Measurements from ENCODE around the gene ADGRG3.

Gene ADGRG3, protein sequence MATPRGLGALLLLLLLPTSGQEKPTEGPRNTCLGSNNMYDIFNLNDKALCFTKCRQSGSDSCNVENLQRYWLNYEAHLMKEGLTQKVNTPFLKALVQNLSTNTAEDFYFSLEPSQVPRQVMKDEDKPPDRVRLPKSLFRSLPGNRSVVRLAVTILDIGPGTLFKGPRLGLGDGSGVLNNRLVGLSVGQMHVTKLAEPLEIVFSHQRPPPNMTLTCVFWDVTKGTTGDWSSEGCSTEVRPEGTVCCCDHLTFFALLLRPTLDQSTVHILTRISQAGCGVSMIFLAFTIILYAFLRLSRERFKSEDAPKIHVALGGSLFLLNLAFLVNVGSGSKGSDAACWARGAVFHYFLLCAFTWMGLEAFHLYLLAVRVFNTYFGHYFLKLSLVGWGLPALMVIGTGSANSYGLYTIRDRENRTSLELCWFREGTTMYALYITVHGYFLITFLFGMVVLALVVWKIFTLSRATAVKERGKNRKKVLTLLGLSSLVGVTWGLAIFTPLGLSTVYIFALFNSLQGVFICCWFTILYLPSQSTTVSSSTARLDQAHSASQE

GRCh38 chr16:57668263-57668571, at the start of gene ADGRG3:
Gene ADGRG3 (plus strand): TSS chr16:57668306. CDS start chr16:57668348, 42 bp downstream.
- DNase-seq = no peak

- no peak for DNase-seq
Observed at GRCh38 chr16:57619133-57619605, 48.9 kb upstream of the ADGRG3 start.

DNA sequence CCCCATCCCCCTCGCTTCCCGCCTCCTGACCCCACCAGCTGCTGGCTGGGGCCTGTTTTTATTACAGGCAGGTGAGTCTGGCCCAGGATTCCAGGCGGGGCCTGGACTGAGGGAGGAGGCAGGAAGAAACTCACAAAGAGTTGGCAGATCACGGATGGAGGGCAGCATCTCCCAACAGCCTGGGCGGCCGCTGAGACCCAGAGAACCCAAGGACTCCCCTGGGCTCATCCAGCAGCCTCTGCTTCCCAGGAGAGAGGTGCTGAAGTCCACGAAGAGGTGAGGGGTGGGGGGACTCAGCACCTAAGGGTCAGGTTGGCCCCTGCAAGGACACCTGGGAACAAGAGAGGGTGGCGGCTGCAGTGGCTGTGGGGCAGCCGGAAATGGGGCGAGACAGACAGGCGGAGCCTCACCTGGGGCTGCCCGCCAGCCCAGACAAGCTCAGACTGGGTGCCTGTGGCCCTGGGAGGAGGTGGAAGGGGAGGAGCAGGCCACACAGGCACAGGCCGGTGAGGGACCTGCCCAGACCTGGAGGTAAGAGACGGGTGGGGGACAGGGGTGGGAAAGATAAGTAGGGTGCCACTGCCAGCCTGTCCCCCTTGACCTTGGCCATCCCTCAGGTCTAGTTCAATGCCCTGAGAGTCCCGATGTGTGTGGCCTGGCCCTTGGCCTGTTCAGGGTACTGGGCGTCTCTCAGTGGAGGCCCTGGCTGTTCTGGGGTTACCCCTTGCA, 48.3 kb upstream of the ADGRG3 start:
- no peak for DNase-seq

DNA sequence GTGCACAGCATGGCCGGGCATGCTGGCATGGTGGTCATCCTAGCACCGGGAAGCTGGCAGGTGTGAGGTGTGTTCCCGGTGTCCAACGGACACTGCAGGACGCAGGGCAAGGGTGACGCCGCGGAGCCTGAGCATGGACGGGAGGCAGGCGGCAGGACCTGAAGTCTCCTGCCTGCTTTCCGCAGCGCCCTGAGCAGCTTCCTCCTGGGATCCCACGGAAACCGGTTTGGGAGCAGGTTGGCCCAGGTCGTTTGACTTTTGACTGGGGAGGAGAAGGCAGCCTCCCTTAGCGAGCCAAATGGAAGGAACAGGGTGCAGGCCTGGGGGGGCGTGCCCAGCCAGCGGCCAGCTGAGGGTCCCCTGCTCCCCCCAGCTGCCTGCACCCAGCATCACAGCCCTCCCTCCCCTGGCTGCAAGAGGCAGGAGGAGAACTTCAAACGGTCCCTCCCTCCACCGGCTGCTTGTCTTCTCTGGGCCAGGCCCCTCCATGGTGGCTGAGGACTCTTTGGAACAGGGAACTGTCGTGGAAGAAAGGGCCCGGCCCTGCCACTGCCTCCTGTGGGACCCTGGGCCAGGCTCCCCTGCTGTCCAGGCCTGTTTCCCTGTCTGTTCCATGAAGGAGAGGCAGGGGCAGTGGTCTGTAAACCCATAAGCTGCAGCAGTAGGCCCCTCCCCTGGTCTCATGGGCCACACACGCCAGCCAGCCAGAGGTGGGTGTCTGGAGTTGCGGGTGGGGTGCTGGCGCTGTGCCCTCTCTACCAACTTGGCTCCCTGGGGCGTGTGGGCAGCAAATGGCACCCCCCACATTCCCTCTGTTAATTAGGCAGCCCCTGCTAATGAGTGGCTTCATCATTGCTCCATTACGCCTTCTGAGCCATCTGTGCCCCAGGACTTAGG, 47.5 kb upstream of the ADGRG3 start:
- DNase-seq = no peak

- no peak for DNase-seq
Observed at GRCh38 chr16:57621521-57622271, 46.4 kb upstream of the ADGRG3 start.

GRCh38 chr16:57622361-57623250, 45.5 kb upstream of the ADGRG3 start:
- no peak for DNase-seq

GRCh38 chr16:57623251-57624043, 44.7 kb upstream of the ADGRG3 start:
- DNase-seq = no peak

DNA sequence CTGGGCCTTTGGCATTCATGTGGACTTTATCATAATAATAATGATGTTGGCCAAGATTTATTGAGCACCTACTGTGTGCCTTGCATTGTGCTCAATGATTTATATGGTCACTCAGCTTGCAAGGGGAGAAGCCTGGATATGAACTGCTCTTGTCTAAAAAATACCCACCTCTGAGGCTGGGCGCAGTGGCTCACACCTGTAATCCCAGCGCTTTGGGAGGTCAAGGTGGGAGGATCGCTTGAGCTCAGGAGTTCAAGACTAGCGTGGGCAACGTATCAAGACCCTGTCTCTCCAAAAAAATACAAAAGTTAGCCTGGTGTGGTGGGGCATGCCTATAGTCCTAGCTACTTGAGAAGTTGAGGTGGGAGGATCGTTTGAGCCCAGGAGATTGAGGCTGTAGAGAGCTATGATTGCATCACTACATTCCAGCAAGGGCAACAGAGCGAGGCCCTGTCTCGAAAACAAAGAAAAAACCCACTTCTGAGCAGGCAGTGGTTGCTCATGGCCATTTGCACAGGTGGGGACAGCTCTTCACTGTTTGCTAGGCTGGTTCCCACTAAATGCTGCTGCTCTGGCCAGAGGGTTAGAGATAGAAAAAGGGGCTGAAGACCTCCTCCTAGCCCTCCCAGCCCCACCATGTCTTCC, 43.9 kb upstream of the ADGRG3 start:
- no peak for DNase-seq

DNA sequence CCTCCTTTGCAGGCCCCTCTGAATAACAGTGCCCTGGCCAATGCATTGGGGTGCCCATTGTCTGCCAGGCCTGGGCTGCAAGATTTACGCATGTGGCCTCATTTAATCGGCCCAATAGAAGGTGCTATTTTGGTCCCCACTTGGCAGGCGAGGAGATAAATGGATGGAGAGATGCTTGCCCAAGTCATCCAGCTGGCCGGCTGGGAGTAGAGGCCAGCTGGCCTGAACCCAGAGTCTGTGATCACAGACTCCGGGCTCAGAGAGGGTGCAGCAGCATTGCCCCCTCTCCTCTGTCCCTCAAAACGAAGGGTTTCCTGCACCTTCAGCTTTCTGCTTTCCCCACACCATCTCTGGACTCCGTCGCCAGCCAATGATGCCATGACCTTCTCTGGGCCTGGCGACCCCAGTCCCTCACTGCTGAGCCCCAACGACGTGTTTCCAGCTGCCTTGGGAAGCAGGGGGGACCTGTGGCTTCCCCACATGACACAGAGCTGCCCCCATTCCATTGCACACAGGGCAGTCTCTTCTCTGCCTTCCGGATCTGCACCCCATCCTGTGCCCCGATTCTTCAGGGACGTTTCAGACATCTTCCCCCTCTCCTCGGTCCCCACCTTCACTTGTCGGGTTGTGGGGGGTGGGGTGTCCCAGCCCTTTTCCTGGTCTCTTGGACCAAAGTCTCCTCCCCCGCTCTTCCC, 43.2 kb upstream of the ADGRG3 start:
- DNase-seq = no peak

- no peak for DNase-seq
Observed at GRCh38 chr16:57626420-57627170, 41.5 kb upstream of the ADGRG3 start.

- no peak for DNase-seq
Observed at GRCh38 chr16:57627184-57627871, 40.8 kb upstream of the ADGRG3 start.

- DNase-seq = peak; percentile 78
Observed at GRCh38 chr16:57628008-57628781, 39.9 kb upstream of the ADGRG3 start, which contains the start of gene ADGRG1. Gene ADGRG1 (plus strand): TSS chr16:57628630. CDS start chr16:57650288, 21,658 bp downstream.

DNA sequence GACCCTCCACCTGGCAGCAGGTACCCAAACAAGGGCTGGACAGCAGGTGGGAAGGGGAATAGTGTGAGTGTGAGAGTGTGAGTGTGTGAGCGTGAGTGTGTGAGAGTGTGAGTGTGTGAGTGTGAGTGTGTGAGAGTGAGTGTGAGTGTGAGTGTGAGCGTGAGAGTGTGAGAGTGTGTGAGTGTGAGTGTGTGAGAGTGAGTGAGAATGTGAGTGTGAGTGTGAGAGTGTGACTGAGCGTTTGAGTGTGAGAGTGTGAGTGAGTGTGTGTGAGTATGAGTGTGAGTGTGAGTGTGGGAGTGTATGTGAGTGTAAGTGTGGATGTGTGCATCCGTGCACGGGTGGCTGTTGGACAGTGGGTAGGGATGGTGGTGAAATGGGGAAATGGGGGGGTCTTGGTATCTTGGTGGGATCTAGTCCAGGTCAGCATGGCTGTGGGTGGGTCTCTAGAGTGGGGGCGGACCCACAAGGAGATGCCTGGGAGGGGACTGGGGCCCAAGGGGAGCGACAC, 39.3 kb upstream of the ADGRG3 start:
- DNase-seq = no peak

DNA sequence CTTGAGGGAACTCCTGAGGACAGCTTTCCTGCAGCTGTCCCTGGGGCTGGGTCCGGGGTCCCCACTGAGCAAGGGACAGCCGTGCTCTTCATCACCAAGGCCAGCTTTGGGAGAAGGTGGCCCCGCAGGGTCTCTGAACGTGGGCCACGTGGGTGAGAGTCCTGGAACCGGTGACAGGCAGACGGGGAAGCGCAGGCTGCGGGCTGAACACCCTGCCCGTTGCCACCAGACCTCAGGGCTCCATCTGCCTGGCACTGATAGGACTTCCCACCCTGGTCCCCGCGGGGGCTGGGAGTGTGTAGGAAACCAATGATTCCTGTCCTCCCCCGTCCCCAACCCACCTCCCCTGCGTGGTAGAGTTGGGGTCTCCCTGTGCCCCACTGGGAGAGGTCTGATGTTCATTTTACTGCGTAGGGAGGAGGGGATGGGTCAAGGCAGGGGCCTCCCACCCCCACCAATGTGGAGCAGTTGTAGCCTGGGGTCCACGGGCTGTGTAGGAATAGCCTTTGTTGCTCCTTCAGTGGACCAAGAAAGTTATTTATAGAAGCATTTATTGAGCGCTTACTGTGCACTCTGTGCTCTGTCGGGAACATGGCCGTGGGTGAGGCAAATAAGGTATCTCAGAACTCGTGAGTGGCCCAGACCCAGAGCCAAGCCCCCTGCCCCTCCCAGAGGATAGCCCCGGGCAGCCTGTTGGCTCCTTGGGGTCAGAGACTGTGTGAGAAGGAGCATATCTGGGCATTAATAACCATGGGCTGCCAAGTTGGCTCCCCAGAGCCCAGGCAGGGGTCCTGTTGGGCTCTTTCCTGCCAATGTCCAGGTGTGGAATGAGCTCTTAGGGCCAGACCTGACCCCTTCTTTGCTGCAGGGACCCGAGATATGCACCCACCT, 38.3 kb upstream of the ADGRG3 start:
- no peak for DNase-seq

GRCh38 chr16:57630407-57630797, 37.7 kb upstream of the ADGRG3 start:
- no peak for DNase-seq

All from activated CD8-positive, alpha-beta memory T cell treated with anti-CD3 and anti-CD28 coated beads for 24 hours (primary cell).